ENCODE results near the gene ERCC6L2.

ERCC6L2 gene

DNA sequence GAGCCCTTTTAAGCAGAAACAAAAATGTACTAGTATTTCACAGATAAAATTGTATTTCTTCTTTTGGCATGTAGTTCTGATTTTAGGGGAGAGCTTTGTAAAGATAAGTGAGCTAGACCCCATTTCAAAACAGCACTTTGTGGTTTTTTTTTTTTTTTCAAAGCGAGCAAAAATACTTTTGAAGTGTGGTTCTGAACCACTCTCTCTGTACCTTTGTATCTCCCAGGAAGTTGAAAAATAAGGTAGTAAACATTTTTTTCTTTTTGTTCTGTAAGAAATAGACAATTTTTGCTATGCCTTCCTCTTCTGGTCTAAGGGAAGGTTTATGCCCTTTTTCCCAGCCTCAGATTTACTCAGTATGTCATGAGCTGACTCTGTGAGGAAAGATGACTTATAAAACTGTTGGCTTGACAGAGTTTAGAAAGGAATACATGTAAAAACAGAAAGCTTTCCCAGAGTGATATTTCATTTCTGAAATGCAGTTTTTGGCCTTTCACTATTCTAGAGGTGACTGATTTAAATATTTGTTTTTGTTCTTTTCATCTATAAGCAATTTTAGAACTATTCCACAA, 12.5 kb downstream of the ERCC6L2 start:
- Histone ChIP-seq H3K4me3 (ENCODE audit: low read length in 2 of 2) (no peak overlapping the region), H3K27ac (ENCODE audit: low read depth in 2 of 2, low read length in 2 of 2) (no peak overlapping the region), H3K36me3 (ENCODE audit: control insufficient read depth in 2 of 2, insufficient read depth in 2 of 2, low read length in 2 of 2) (peaks cover 7 to 16% of the 10 kb centered on the region in 2 donors), H3K9me3 (ENCODE audit: control insufficient read depth in 2 of 2, low read length in 2 of 2) (no peaks in the 10 kb centered on the region), H3K4me1 (ENCODE audit: control insufficient read depth in 2 of 2, insufficient read depth in 2 of 2, low read length in 2 of 2) (no peaks in the 10 kb centered on the region), H3K27me3 (ENCODE audit: control insufficient read depth in 2 of 2, insufficient read depth in 2 of 2, low read length in 2 of 2) (no peaks in the 10 kb centered on the region), H3K9ac (ENCODE audit: low read depth in 1 of 2, low read length in 2 of 2) (no peak overlapping the region)

DNA sequence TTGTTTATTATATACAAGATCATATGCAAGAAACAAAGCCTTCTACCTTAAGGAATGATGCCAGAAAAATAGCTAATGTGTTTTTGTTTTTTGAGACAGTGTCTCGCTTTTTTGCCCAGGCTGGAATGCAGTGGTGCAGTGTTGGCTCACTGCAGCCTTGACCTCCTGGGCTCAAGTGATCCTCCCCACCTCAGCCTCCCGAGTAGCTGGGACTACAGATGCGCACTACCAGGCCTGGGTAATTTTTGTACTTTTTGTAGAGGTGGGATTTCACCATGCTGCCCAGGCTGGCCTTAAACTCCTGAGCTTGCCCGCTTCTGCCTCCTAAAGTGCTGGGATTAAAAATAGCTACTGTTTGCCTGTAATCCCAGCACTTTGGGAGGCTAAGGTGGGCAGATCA, 15.1 kb downstream of the ERCC6L2 start:
- no peaks in the 10 kb centered on the region for H3K4me1 ChIP-seq (ENCODE audit: control insufficient read depth in 2 of 2, insufficient read depth in 2 of 2, low read length in 2 of 2)
- H3K4me3 ChIP-seq (ENCODE audit: low read length in 2 of 2) = no peak overlapping the region
- peaks cover 2 to 5% of the 10 kb centered on the region in 2 donors for H3K36me3 ChIP-seq (ENCODE audit: control insufficient read depth in 2 of 2, insufficient read depth in 2 of 2, low read length in 2 of 2)
- H3K9ac ChIP-seq (ENCODE audit: low read depth in 1 of 2, low read length in 2 of 2) = no peak overlapping the region
- no peak overlapping the region for H3K27ac ChIP-seq (ENCODE audit: low read depth in 2 of 2, low read length in 2 of 2)
- H3K27me3 ChIP-seq (ENCODE audit: control insufficient read depth in 2 of 2, insufficient read depth in 2 of 2, low read length in 2 of 2) = no peaks in the 10 kb centered on the region
- H3K9me3 ChIP-seq (ENCODE audit: control insufficient read depth in 2 of 2, low read length in 2 of 2) = no peaks in the 10 kb centered on the region

- no peaks in the 10 kb centered on the region for H3K4me1 ChIP-seq (ENCODE audit: control insufficient read depth in 2 of 2, insufficient read depth in 2 of 2, low read length in 2 of 2)
- no peaks in the 10 kb centered on the region for H3K9me3 ChIP-seq (ENCODE audit: control insufficient read depth in 2 of 2, low read length in 2 of 2)
- no peaks in the 10 kb centered on the region for H3K27me3 ChIP-seq (ENCODE audit: control insufficient read depth in 2 of 2, insufficient read depth in 2 of 2, low read length in 2 of 2)
- no peak overlapping the region for H3K9ac ChIP-seq (ENCODE audit: low read depth in 1 of 2, low read length in 2 of 2)
- H3K4me3 ChIP-seq (ENCODE audit: low read length in 2 of 2) = no peak overlapping the region
- H3K36me3 ChIP-seq (ENCODE audit: control insufficient read depth in 2 of 2, insufficient read depth in 2 of 2, low read length in 2 of 2) = peaks cover 0 to 4% of the 10 kb centered on the region in 2 donors
- no peak overlapping the region for H3K27ac ChIP-seq (ENCODE audit: low read depth in 2 of 2, low read length in 2 of 2)
Measured at GRCh38 chr9:95891067-95891671, 15.7 kb downstream of the ERCC6L2 start.

DNA sequence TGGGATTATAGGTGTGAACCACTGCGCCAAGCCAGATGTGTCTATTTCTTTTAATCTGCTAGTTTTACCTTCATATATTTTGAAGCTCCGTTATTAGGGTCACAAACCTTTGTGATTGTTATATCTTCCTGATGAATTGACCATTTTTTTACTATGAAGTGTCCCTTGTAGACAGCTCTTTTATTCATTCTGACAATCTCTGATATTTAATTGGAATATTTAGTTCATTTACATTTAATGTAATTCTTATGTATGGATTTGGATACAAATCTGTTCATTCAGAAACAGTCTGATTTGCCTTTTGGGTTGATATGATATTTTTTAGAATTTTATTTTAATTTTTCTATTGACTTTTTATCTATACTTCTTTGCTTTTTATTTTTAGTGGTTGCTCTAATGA, 17.2 kb downstream of the ERCC6L2 start:
- no peaks in the 10 kb centered on the region for H3K27me3 ChIP-seq (ENCODE audit: control insufficient read depth in 2 of 2, insufficient read depth in 2 of 2, low read length in 2 of 2)
- no peaks in the 10 kb centered on the region for H3K9me3 ChIP-seq (ENCODE audit: control insufficient read depth in 2 of 2, low read length in 2 of 2)
- no peaks in the 10 kb centered on the region for H3K4me1 ChIP-seq (ENCODE audit: control insufficient read depth in 2 of 2, insufficient read depth in 2 of 2, low read length in 2 of 2)
- H3K36me3 ChIP-seq (ENCODE audit: control insufficient read depth in 2 of 2, insufficient read depth in 2 of 2, low read length in 2 of 2) = no peaks in the 10 kb centered on the region
- no peak overlapping the region for H3K9ac ChIP-seq (ENCODE audit: low read depth in 1 of 2, low read length in 2 of 2)
- H3K4me3 ChIP-seq (ENCODE audit: low read length in 2 of 2) = no peak overlapping the region
- no peak overlapping the region for H3K27ac ChIP-seq (ENCODE audit: low read depth in 2 of 2, low read length in 2 of 2)

- H3K9me3 ChIP-seq (ENCODE audit: control insufficient read depth in 2 of 2, low read length in 2 of 2) = no peaks in the 10 kb centered on the region
- no peaks in the 10 kb centered on the region for H3K27me3 ChIP-seq (ENCODE audit: control insufficient read depth in 2 of 2, insufficient read depth in 2 of 2, low read length in 2 of 2)
- no peak overlapping the region for H3K9ac ChIP-seq (ENCODE audit: low read depth in 1 of 2, low read length in 2 of 2)
- H3K27ac ChIP-seq (ENCODE audit: low read depth in 2 of 2, low read length in 2 of 2) = no peak overlapping the region
- no peak overlapping the region for H3K4me3 ChIP-seq (ENCODE audit: low read length in 2 of 2)
- no peaks in the 10 kb centered on the region for H3K4me1 ChIP-seq (ENCODE audit: control insufficient read depth in 2 of 2, insufficient read depth in 2 of 2, low read length in 2 of 2)
- no peaks in the 10 kb centered on the region for H3K36me3 ChIP-seq (ENCODE audit: control insufficient read depth in 2 of 2, insufficient read depth in 2 of 2, low read length in 2 of 2)
Measured at GRCh38 chr9:95896580-95896979, 21.1 kb downstream of the ERCC6L2 start.

- Histone ChIP-seq H3K9me3 (ENCODE audit: control insufficient read depth in 2 of 2, low read length in 2 of 2) (no peaks in the 10 kb centered on the region), H3K4me1 (ENCODE audit: control insufficient read depth in 2 of 2, insufficient read depth in 2 of 2, low read length in 2 of 2) (no peaks in the 10 kb centered on the region), H3K36me3 (ENCODE audit: control insufficient read depth in 2 of 2, insufficient read depth in 2 of 2, low read length in 2 of 2) (no peaks in the 10 kb centered on the region), H3K27me3 (ENCODE audit: control insufficient read depth in 2 of 2, insufficient read depth in 2 of 2, low read length in 2 of 2) (no peaks in the 10 kb centered on the region), H3K4me3 (ENCODE audit: low read length in 2 of 2) (no peak overlapping the region), H3K27ac (ENCODE audit: low read depth in 2 of 2, low read length in 2 of 2) (no peak overlapping the region), H3K9ac (ENCODE audit: low read depth in 1 of 2, low read length in 2 of 2) (no peak overlapping the region)
Measured at GRCh38 chr9:95901506-95901905, 26.0 kb downstream of the ERCC6L2 start.

- H3K27me3 ChIP-seq (ENCODE audit: control insufficient read depth in 2 of 2, insufficient read depth in 2 of 2, low read length in 2 of 2) = no peaks in the 10 kb centered on the region
- H3K4me1 ChIP-seq (ENCODE audit: control insufficient read depth in 2 of 2, insufficient read depth in 2 of 2, low read length in 2 of 2) = no peaks in the 10 kb centered on the region
- H3K4me3 ChIP-seq (ENCODE audit: low read length in 2 of 2) = no peak overlapping the region
- no peak overlapping the region for H3K9ac ChIP-seq (ENCODE audit: low read depth in 1 of 2, low read length in 2 of 2)
- H3K27ac ChIP-seq (ENCODE audit: low read depth in 2 of 2, low read length in 2 of 2) = no peak overlapping the region
- H3K36me3 ChIP-seq (ENCODE audit: control insufficient read depth in 2 of 2, insufficient read depth in 2 of 2, low read length in 2 of 2) = no peaks in the 10 kb centered on the region
- H3K9me3 ChIP-seq (ENCODE audit: control insufficient read depth in 2 of 2, low read length in 2 of 2) = no peaks in the 10 kb centered on the region
Measured at GRCh38 chr9:95903398-95903797, 27.9 kb downstream of the ERCC6L2 start.

DNA sequence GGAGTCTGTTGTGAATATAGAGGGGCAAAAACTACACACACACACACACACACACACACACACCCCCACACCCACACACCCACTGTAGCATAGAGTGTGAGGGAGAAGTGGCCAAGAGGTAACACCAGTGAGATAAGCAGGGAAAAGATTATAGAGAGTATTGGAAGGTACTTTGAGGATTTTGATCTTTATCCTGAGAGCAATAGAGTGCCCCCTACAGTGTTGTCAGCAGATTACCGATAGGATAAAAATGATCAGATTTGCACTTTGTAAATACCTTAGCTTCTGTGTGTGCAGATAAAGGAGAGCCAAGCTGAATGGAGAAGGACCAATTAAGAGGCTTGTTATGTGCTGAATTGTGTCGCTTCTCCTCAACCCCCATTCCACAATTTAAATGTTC, 32.3 kb downstream of the ERCC6L2 start:
- no peaks in the 10 kb centered on the region for H3K9me3 ChIP-seq (ENCODE audit: control insufficient read depth in 2 of 2, low read length in 2 of 2)
- H3K4me3 ChIP-seq (ENCODE audit: low read length in 2 of 2) = no peak overlapping the region
- no peak overlapping the region for H3K9ac ChIP-seq (ENCODE audit: low read depth in 1 of 2, low read length in 2 of 2)
- no peaks in the 10 kb centered on the region for H3K27me3 ChIP-seq (ENCODE audit: control insufficient read depth in 2 of 2, insufficient read depth in 2 of 2, low read length in 2 of 2)
- H3K36me3 ChIP-seq (ENCODE audit: control insufficient read depth in 2 of 2, insufficient read depth in 2 of 2, low read length in 2 of 2) = no peaks in the 10 kb centered on the region
- H3K27ac ChIP-seq (ENCODE audit: low read depth in 2 of 2, low read length in 2 of 2) = no peak overlapping the region
- no peaks in the 10 kb centered on the region for H3K4me1 ChIP-seq (ENCODE audit: control insufficient read depth in 2 of 2, insufficient read depth in 2 of 2, low read length in 2 of 2)

GRCh38 chr9:95910023-95910707, 34.7 kb downstream of the ERCC6L2 start:
- no peaks in the 10 kb centered on the region for H3K4me1 ChIP-seq (ENCODE audit: control insufficient read depth in 2 of 2, insufficient read depth in 2 of 2, low read length in 2 of 2)
- peaks cover 0 to 6% of the 10 kb centered on the region in 2 donors for H3K36me3 ChIP-seq (ENCODE audit: control insufficient read depth in 2 of 2, insufficient read depth in 2 of 2, low read length in 2 of 2)
- no peak overlapping the region for H3K27ac ChIP-seq (ENCODE audit: low read depth in 2 of 2, low read length in 2 of 2)
- H3K9me3 ChIP-seq (ENCODE audit: control insufficient read depth in 2 of 2, low read length in 2 of 2) = no peaks in the 10 kb centered on the region
- no peaks in the 10 kb centered on the region for H3K27me3 ChIP-seq (ENCODE audit: control insufficient read depth in 2 of 2, insufficient read depth in 2 of 2, low read length in 2 of 2)
- no peak overlapping the region for H3K9ac ChIP-seq (ENCODE audit: low read depth in 1 of 2, low read length in 2 of 2)
- no peak overlapping the region for H3K4me3 ChIP-seq (ENCODE audit: low read length in 2 of 2)

DNA sequence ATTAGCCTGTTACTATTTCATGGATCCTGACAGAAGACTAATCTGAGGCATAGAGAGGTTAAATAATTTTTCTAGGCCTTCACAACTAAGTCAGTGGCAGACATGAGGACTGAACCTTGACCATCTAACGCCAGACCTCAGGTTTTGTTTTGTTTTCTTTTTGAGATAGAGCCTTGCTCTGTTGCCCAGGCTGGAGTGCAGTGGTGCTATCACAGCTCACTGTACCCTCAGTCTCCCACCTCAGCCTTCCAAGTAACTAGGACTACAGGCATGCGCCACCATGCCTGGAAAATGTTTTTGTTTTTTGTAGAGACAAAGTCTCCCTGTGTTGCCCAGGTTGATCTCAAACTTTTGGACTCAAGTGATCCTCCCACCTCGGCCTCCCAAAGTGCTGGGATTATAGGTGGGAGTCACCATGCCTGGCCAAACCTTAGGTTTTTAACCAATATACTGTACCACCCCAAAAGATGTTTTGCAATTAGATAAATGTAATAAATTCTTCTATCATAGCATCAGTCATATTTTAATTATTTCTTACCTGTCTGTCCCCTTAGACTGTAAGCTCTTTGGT, 35.4 kb downstream of the ERCC6L2 start:
- peaks cover 4 to 6% of the 10 kb centered on the region in 2 donors for H3K36me3 ChIP-seq (ENCODE audit: control insufficient read depth in 2 of 2, insufficient read depth in 2 of 2, low read length in 2 of 2)
- no peaks in the 10 kb centered on the region for H3K9me3 ChIP-seq (ENCODE audit: control insufficient read depth in 2 of 2, low read length in 2 of 2)
- H3K4me3 ChIP-seq (ENCODE audit: low read length in 2 of 2) = no peak overlapping the region
- no peaks in the 10 kb centered on the region for H3K27me3 ChIP-seq (ENCODE audit: control insufficient read depth in 2 of 2, insufficient read depth in 2 of 2, low read length in 2 of 2)
- no peak overlapping the region for H3K9ac ChIP-seq (ENCODE audit: low read depth in 1 of 2, low read length in 2 of 2)
- no peak overlapping the region for H3K27ac ChIP-seq (ENCODE audit: low read depth in 2 of 2, low read length in 2 of 2)
- no peaks in the 10 kb centered on the region for H3K4me1 ChIP-seq (ENCODE audit: control insufficient read depth in 2 of 2, insufficient read depth in 2 of 2, low read length in 2 of 2)

Data from mucosa of rectum (tissue), 2 donors.